HG02852 (cell line): ENCODE measurements around the gene PLEKHA7.
"Not testable (repeated sequence)": the region's sequence is repeated elsewhere in the genome, so short reads cannot be mapped to it uniquely, and the experiment has no call there.

Source experiments
- ATAC-seq: cut with Tn5 transposase; IDR thresholded peaks from one replicate; pipeline ENCODE4 v1.9.1; 2021; ENCODE audit warnings: mild to moderate bottlenecking, moderate library complexity; ENCODE audit not compliant: unreplicated experiment

PLEKHA7 gene

GRCh38 chr11:16883174-16883573, 131.0 kb downstream of the PLEKHA7 start:
- no peak for ATAC-seq

- ATAC-seq = peak; percentile 50
Observed at GRCh38 chr11:16881766-16882165, 132.4 kb downstream of the PLEKHA7 start.

- peak; percentile 63 for ATAC-seq
Observed at GRCh38 chr11:16881074-16881709, 133.0 kb downstream of the PLEKHA7 start.

GRCh38 chr11:16880184-16880801, 133.9 kb downstream of the PLEKHA7 start:
- no peak for ATAC-seq

- ATAC-seq = no peak
Observed at GRCh38 chr11:16879690-16880089, 134.5 kb downstream of the PLEKHA7 start.

GRCh38 chr11:16876837-16877236, 137.4 kb downstream of the PLEKHA7 start:
- no peak for ATAC-seq

- no peak for ATAC-seq
Observed at GRCh38 chr11:16876053-16876752, 138.0 kb downstream of the PLEKHA7 start.

- no peak for ATAC-seq
Observed at GRCh38 chr11:16874275-16874975, 139.8 kb downstream of the PLEKHA7 start.

GRCh38 chr11:16873289-16873688, 140.9 kb downstream of the PLEKHA7 start:
- ATAC-seq = no peak

- no peak for ATAC-seq
Observed at GRCh38 chr11:16871368-16871767, 142.8 kb downstream of the PLEKHA7 start.

- ATAC-seq = no peak
Observed at GRCh38 chr11:16867097-16867496, 147.1 kb downstream of the PLEKHA7 start.

- not testable (repeated sequence) for ATAC-seq
Observed at GRCh38 chr11:16864428-16864827, 149.8 kb downstream of the PLEKHA7 start.

- ATAC-seq = no peak
Observed at GRCh38 chr11:16863389-16863788, 150.8 kb downstream of the PLEKHA7 start.

- no peak for ATAC-seq
Observed at GRCh38 chr11:16862726-16863125, 151.5 kb downstream of the PLEKHA7 start.

- no peak for ATAC-seq
Observed at GRCh38 chr11:16861862-16862261, 152.4 kb downstream of the PLEKHA7 start.

GRCh38 chr11:16860617-16861016, 153.6 kb downstream of the PLEKHA7 start:
- ATAC-seq = no peak

- no peak for ATAC-seq
Observed at GRCh38 chr11:16859651-16860050, 154.6 kb downstream of the PLEKHA7 start.

- no peak for ATAC-seq
Observed at GRCh38 chr11:16857186-16857585, 157.0 kb downstream of the PLEKHA7 start.

- no peak for ATAC-seq
Observed at GRCh38 chr11:16856022-16856471, 158.2 kb downstream of the PLEKHA7 start.

GRCh38 chr11:16854979-16855378, 159.2 kb downstream of the PLEKHA7 start:
- ATAC-seq = no peak

GRCh38 chr11:16853859-16854258, 160.4 kb downstream of the PLEKHA7 start:
- ATAC-seq = no peak
